DMS 273 treated with DMSO at 0.1 percent for 48 hours (cell line): Measurements from ENCODE around the gene GGTLC1.
"Not testable (repeated sequence)": the region's sequence is repeated elsewhere in the genome, so short reads cannot be mapped to it uniquely, and the experiment has no call there.

Source experiments
- DNase-seq: peaks from one replicate; lab custom pipeline; 2025; lab: John Stamatoyannopoulos, UW

The GGTLC1 gene

GRCh38 chr20:23988561-23988960, at the start of gene GGTLC1:
Gene GGTLC1 (minus strand): TSS chr20:23988779. CDS start chr20:23986611, 2,168 bp downstream.
- no peak for DNase-seq

GRCh38 chr20:24034820-24035219, 46.2 kb upstream of the GGTLC1 start:
- no peak for DNase-seq

GRCh38 chr20:24033565-24033964, 45.0 kb upstream of the GGTLC1 start:
- no peak for DNase-seq

- no peak for DNase-seq
Observed at GRCh38 chr20:24033151-24033550, 44.6 kb upstream of the GGTLC1 start.

- no peak for DNase-seq
Observed at GRCh38 chr20:24032400-24032898, 43.9 kb upstream of the GGTLC1 start.

- no peak for DNase-seq
Observed at GRCh38 chr20:24027229-24027628, 38.6 kb upstream of the GGTLC1 start.

GRCh38 chr20:24022621-24023180, 34.1 kb upstream of the GGTLC1 start:
- no peak for DNase-seq

- no peak for DNase-seq
Observed at GRCh38 chr20:24018796-24019195, 30.2 kb upstream of the GGTLC1 start.

- no peak for DNase-seq
Observed at GRCh38 chr20:24017458-24017755, 28.8 kb upstream of the GGTLC1 start.

- no peak for DNase-seq
Observed at GRCh38 chr20:24016607-24017457, 28.3 kb upstream of the GGTLC1 start.

GRCh38 chr20:24013953-24014352, 25.4 kb upstream of the GGTLC1 start:
- no peak for DNase-seq

GRCh38 chr20:24011282-24011681, 22.7 kb upstream of the GGTLC1 start:
- no peak for DNase-seq

- no peak for DNase-seq
Observed at GRCh38 chr20:24007758-24008157, 19.2 kb upstream of the GGTLC1 start.

GRCh38 chr20:24007073-24007595, 18.6 kb upstream of the GGTLC1 start:
- DNase-seq, result no peak

GRCh38 chr20:24006626-24007025, 18.0 kb upstream of the GGTLC1 start:
- no peak for DNase-seq

- no peak for DNase-seq
Observed at GRCh38 chr20:24004471-24004870, 15.9 kb upstream of the GGTLC1 start.

GRCh38 chr20:24002896-24003295, 14.3 kb upstream of the GGTLC1 start:
- no peak for DNase-seq

GRCh38 chr20:24001712-24002405, 13.3 kb upstream of the GGTLC1 start:
- DNase-seq, result no peak

GRCh38 chr20:23998844-23999243, 10.3 kb upstream of the GGTLC1 start:
- no peak for DNase-seq

- no peak for DNase-seq
Observed at GRCh38 chr20:23998392-23998791, 9.8 kb upstream of the GGTLC1 start.

GRCh38 chr20:23995905-23996666, 7.5 kb upstream of the GGTLC1 start:
- DNase-seq, result no peak

GRCh38 chr20:23995291-23995690, 6.7 kb upstream of the GGTLC1 start:
- DNase-seq, result not testable (repeated sequence)
